HepG2 (cell line): ENCODE results near the gene IVD. TPM values are rescaled to one million over a fixed set of nuclear protein-coding genes. Genes with fewer than 3 reads are reported as not detected.

Experiments used
- ATAC-seq: fragments of 200-7000 bp; cut with Tn5 transposase; 3 replicates; pipeline ENCODE4 v1.9.1; 2020; ENCODE audit warnings: mild to moderate bottlenecking, moderate library complexity
- BruUV-seq: library from RNA; stranded (reverse); fragments of 400-500 nt; replicated peaks from 2 replicates; lab custom pipeline; 2021; lab: Mats Ljungman, UMichigan
- CTCF ChIA-PET: fragments of 300-600 bp; formaldehyde crosslinking; extraction: SDS; loops from one replicate; lab custom pipeline; 2021; ENCODE audit warnings: low total read pairs, inconsistent platforms, low intra/inter-chr PET ratio; lab: Yijun Ruan, JAX
- POLR2A ChIA-PET: fragments of 350-600 bp; sonication (Branson Sonifier 250); formaldehyde crosslinking; loops from one replicate; lab custom pipeline; 2020; ENCODE audit warnings: antibody characterized with exemption, inconsistent platforms; lab: Yijun Ruan, JAX
- DNase-seq: peaks from one replicate; pipeline ENCODE4 v3.0.0-alpha.2; 2015; ENCODE audit warnings: low spot score
- FAIRE-seq: peaks from 3 replicates; lab custom pipeline; 2011; peaks lifted over from hg19 to GRCh38; lab: Jason Lieb, UNC
- H2AFZ ChIP-seq: one replicate; pipeline ENCODE4 v1.6.1; 2011; ENCODE audit warnings: low read length, inconsistent platforms
- H3K27ac ChIP-seq: fragments of 300-600 bp; 3 replicates; pipeline ENCODE4 v1.8.0; 2011; ENCODE audit warnings: mixed run types, mild to moderate bottlenecking, mixed read lengths, low read length, inconsistent platforms; ENCODE audit not compliant: insufficient read depth; ENCODE audit errors: extremely low read length
- H3K27me3 ChIP-seq, 2 experiments: fragments of 200-600 bp in 1 of 2; 2 replicates in 1 of 2; 3 replicates in 1 of 2; pipeline versions ENCODE4 v1.6.0 to v1.8.0; 2011; ENCODE audit warnings: low read length in 2 of 2, mild to moderate bottlenecking in 2 of 2, moderate library complexity in 2 of 2, inconsistent platforms in 1 of 2; ENCODE audit not compliant: insufficient read depth in 2 of 2, control insufficient read depth in 1 of 2
- H3K36me3 ChIP-seq, 2 experiments: fragments of 200-600 bp in 1 of 2; replicated peaks in 1 of 2; 2 replicates in 1 of 2; 3 replicates in 1 of 2; pipeline versions ENCODE4 v1.5.1 to v1.8.0; 2011; ENCODE audit warnings: low read length in 2 of 2, inconsistent platforms in 1 of 2; ENCODE audit not compliant: insufficient read depth in 2 of 2, control insufficient read depth in 1 of 2
- H3K4me1 ChIP-seq: 2 replicates; pipeline ENCODE4 v1.5.1; 2012; ENCODE audit warnings: low read length, inconsistent platforms; ENCODE audit not compliant: insufficient read depth
- H3K4me2 ChIP-seq: 2 replicates; pipeline ENCODE4 v1.6.0; 2011; ENCODE audit warnings: low read depth, low read length, inconsistent platforms
- H3K4me3 ChIP-seq, 3 experiments: fragments of 200-600 bp in 1 of 3; sonication (generic), shearing (Covaris generic) in 1 of 3; replicated peaks in 1 of 3; 2 replicates each; pipeline ENCODE4 v1.5.1; 2011 to 2016; ENCODE audit warnings: low read length in 3 of 3, inconsistent platforms in 2 of 3, low read depth in 2 of 3, mild to moderate bottlenecking in 2 of 3, control low read depth in 1 of 3, mixed read lengths in 1 of 3; ENCODE audit not compliant: insufficient read depth in 1 of 3
- H3K79me2 ChIP-seq: one replicate; pipeline ENCODE4 v1.6.1; 2011; ENCODE audit warnings: low read length, inconsistent platforms; ENCODE audit not compliant: insufficient read depth
- H3K9ac ChIP-seq: 2 replicates; pipeline ENCODE4 v1.6.0; 2011; ENCODE audit warnings: mild to moderate bottlenecking, low read depth, low read length, inconsistent platforms; ENCODE audit not compliant: insufficient read depth
- H3K9me3 ChIP-seq: 2 replicates; pipeline ENCODE4 v1.5.1; 2012; ENCODE audit warnings: mild to moderate bottlenecking, low read length
- H4K20me1 ChIP-seq: 2 replicates; pipeline ENCODE4 v1.6.0; 2011; ENCODE audit warnings: inconsistent platforms, mild to moderate bottlenecking, low read length, moderate library complexity; ENCODE audit not compliant: insufficient read depth
- BRD4 ChIP-seq: sonication (generic); formaldehyde crosslinking; IDR thresholded peaks from 2 replicates; pipeline ENCODE4 v1.4.0; 2020; ENCODE audit warnings: missing genetic modification reagents
- GFI1 ChIP-seq: sonication (generic); formaldehyde crosslinking; IDR thresholded peaks from 2 replicates; pipeline ENCODE4 v1.5.0; 2020; ENCODE audit warnings: missing genetic modification reagents, mild to moderate bottlenecking, borderline replicate concordance
- HMG20A ChIP-seq: IDR thresholded peaks from 2 replicates; pipeline ENCODE4 v1.6.1; 2016; ENCODE audit warnings: borderline replicate concordance
- HNF4A ChIP-seq: sonication (generic); formaldehyde crosslinking; IDR thresholded peaks from 2 replicates; pipeline ENCODE4 v1.4.0; 2020; ENCODE audit warnings: missing genetic modification reagents
- IKZF4 ChIP-seq: sonication (generic); formaldehyde crosslinking; IDR thresholded peaks from 2 replicates; pipeline ENCODE4 v1.5.1; 2020; ENCODE audit warnings: borderline replicate concordance, mild to moderate bottlenecking, low read depth, missing genetic modification reagents; ENCODE audit errors: not compliant biosample characterization
- ISL2 ChIP-seq: sonication (generic); formaldehyde crosslinking; IDR thresholded peaks from 2 replicates; pipeline ENCODE4 v1.5.0; 2020; ENCODE audit warnings: missing genetic modification reagents
- KAT2B ChIP-seq: fragments of 150-350 bp; IDR thresholded peaks from 2 replicates; pipeline ENCODE4 v1.6.1; 2014; ENCODE audit warnings: low read depth, low read length, borderline replicate concordance
- KDM6A ChIP-seq: IDR thresholded peaks from 2 replicates; pipeline ENCODE4 v1.6.1; 2016; ENCODE audit warnings: low read depth
- POGK ChIP-seq: sonication (generic); formaldehyde crosslinking; conservative IDR thresholded peaks from 2 replicates; pipeline ENCODE4 v1.8.0; 2022; ENCODE audit warnings: mild to moderate bottlenecking, moderate library complexity, missing genetic modification reagents
- POLR2AphosphoS5 ChIP-seq: IDR thresholded peaks from 2 replicates; pipeline ENCODE4 v1.6.1; 2012; ENCODE audit warnings: low read depth, low read length
- RBM22 ChIP-seq: fragments of 200-400 bp; formaldehyde crosslinking; optimal IDR thresholded peaks from 2 replicates; pipeline ENCODE3; 2017; ENCODE audit warnings: mild to moderate bottlenecking, low read length, moderate library complexity
- WIZ ChIP-seq: sonication (generic); formaldehyde crosslinking; IDR thresholded peaks from 2 replicates; pipeline ENCODE4 v1.5.1; 2020; ENCODE audit warnings: mild to moderate bottlenecking, missing genetic modification reagents
- ZNF350 ChIP-seq: sonication (generic); formaldehyde crosslinking; IDR thresholded peaks from 2 replicates; pipeline ENCODE4 v1.4.0; 2020; ENCODE audit warnings: mild to moderate bottlenecking, low read depth, missing genetic modification reagents, borderline replicate concordance
- ZNF496 ChIP-seq: sonication (generic); formaldehyde crosslinking; IDR thresholded peaks from 2 replicates; pipeline ENCODE4 v1.8.1; 2023; ENCODE audit warnings: mild to moderate bottlenecking, moderate library complexity, missing genetic modification reagents; ENCODE audit not compliant: insufficient replicate concordance
- ZNF530 ChIP-seq: sonication (generic); formaldehyde crosslinking; IDR thresholded peaks from 2 replicates; pipeline ENCODE4 v1.5.0; 2020; ENCODE audit warnings: low read depth, mild to moderate bottlenecking, missing genetic modification reagents
- ZNF576 ChIP-seq: sonication (generic); formaldehyde crosslinking; IDR thresholded peaks from 2 replicates; pipeline ENCODE4 v1.4.0; 2020; ENCODE audit warnings: mild to moderate bottlenecking, missing genetic modification reagents
- ZNF687 ChIP-seq: sonication (generic); formaldehyde crosslinking; IDR thresholded peaks from 2 replicates; pipeline ENCODE4 v1.5.1; 2020; ENCODE audit warnings: mild to moderate bottlenecking, missing genetic modification reagents, moderate library complexity
- ZSCAN9 ChIP-seq: IDR thresholded peaks from 2 replicates; pipeline ENCODE4 v1.6.1; 2016; ENCODE audit warnings: borderline replicate concordance
- WGBS: methylation state at CpG from one replicate; pipeline ENCODE4 v1.1.6; 2017; ENCODE audit warnings: low lambda C conversion rate; 5-methylcytosine and 5-hydroxymethylcytosine counted together
- in situ Hi-C: cut with HindIII; loops from 2 replicates; pipeline ENCODE4 v1.10.0; 2017; ENCODE audit warnings: low pct_unique_long_range_greater_than_20kb; ENCODE audit not compliant: extremely low pct_ligation_motif_present
- intact Hi-C: fragments of 100-400 bp; cut with micrococcal nuclease; formaldehyde crosslinking; loops from one replicate; pipeline ENCODE4 v1.10.0; 2022; ENCODE audit not compliant: unreplicated experiment
- polyA plus RNA-seq, 8 experiments: library from polyadenylated mRNA; depleted of rRNA in 3 of 8; stranded (reverse) in 7 of 8; unstranded in 1 of 8; fragments of >200 nt; fragmentation: Illumina TruSeq in 4 of 8; extraction: Trizol in 4 of 8; gene quantifications; 2 replicates each; pipeline versions ENCODE4 v1.2.1 to v1.2.3, GENCODE V29; 2011 to 2016; ENCODE audit warnings: low read depth in 4 of 8, missing spikeins in 1 of 8, mixed read lengths in 1 of 8; ENCODE audit not compliant: insufficient read depth in 1 of 8
- total RNA-seq, 5 experiments: library from RNA; depleted of rRNA; stranded (reverse); fragments of >200 nt; fragmentation: Illumina TruSeq; extraction: Trizol; gene quantifications; 2 replicates each; pipeline ENCODE4 v1.2.3, GENCODE V29; 2016; ENCODE audit warnings: low read depth in 1 of 5

Gene IVD
- total and polyA plus RNA-seq, 2 of the 13 experiments (the other 11 are each of a cell fraction or from before 2014, with no cell fraction given) = 48.0 to 53.9 TPM

GRCh38 chr15:40412095-40412759 lies 6.6 kb downstream of the IVD start (continued):
- TF ChIP-seq HMG20A (CRISPR knock-in tag) (peak; percentile 54; the same call in 1 of the 2 replicates), ZSCAN9 (CRISPR knock-in tag) (0 out of 2 replicates have a peak, but pooled peaks have one; percentile 47), WIZ (CRISPR knock-in tag) (no peak), ZNF687 (peak; percentile 29; the same call in 1 of the 2 replicates), ISL2 (no peak), GFI1 (CRISPR knock-in tag) (peak; percentile 70)

- H3K4me2 ChIP-seq = no peak overlapping the region
- WGBS = 92% methylated on average over 4 of the region's 9 CpGs
- in situ Hi-C loops = no loop called here
- no peak overlapping the region for H3K4me3 ChIP-seq
- H3K27me3 ChIP-seq = no peaks in the 10 kb centered on the region
- no peaks in the 10 kb centered on the region for H3K79me2 ChIP-seq
- H3K27ac ChIP-seq = peak overlapping the region; percentile 39
- no peak; the same call in 2 of the 3 replicates for ATAC-seq
- peaks cover 26% of the 10 kb centered on the region for H3K4me1 ChIP-seq
- H2AFZ ChIP-seq = no peak overlapping the region
- H4K20me1 ChIP-seq = no peaks in the 10 kb centered on the region; the same call in 1 of the 2 replicates
- H3K9me3 ChIP-seq = no peaks in the 10 kb centered on the region
- DNase-seq = no peak
- ChIA-PET CTCF (no interaction called here), POLR2A (no interaction called here)
- BruUV-seq = no TSS peak
- peaks cover 25 to 56% of the 10 kb centered on the region in 2 experiments for H3K36me3 ChIP-seq
- FAIRE-seq = no peak
- H3K9ac ChIP-seq = no peak overlapping the region
- intact Hi-C loops = no loop called here
- TF ChIP-seq RBM22 (no peak), ZNF350 (CRISPR knock-in tag) (no peak), ZNF496 (no peak), BRD4 (CRISPR knock-in tag) (no peak), POGK (CRISPR knock-in tag) (no peak), KDM6A (no peak), POLR2AphosphoS5 (no peak), IKZF4 (CRISPR knock-in tag) (no peak), ZNF576 (CRISPR knock-in tag) (no peak), KAT2B (no peak), ZNF530 (CRISPR knock-in tag) (no peak), HNF4A (no peak)
Measured at GRCh38 chr15:40413036-40413435, 7.4 kb downstream of the IVD start.
